Activated CD4-positive, CD25-positive, alpha-beta regulatory T cell treated with anti-CD3 and anti-CD28 coated beads, Interleukin-2, amount 50 U/mL, for 72 hours (primary cell): ENCODE data around the gene NPAS3.

Source experiments
- DNase-seq: peaks from one replicate; pipeline ENCODE4 v3.0.0; 2021

The NPAS3 gene

DNA sequence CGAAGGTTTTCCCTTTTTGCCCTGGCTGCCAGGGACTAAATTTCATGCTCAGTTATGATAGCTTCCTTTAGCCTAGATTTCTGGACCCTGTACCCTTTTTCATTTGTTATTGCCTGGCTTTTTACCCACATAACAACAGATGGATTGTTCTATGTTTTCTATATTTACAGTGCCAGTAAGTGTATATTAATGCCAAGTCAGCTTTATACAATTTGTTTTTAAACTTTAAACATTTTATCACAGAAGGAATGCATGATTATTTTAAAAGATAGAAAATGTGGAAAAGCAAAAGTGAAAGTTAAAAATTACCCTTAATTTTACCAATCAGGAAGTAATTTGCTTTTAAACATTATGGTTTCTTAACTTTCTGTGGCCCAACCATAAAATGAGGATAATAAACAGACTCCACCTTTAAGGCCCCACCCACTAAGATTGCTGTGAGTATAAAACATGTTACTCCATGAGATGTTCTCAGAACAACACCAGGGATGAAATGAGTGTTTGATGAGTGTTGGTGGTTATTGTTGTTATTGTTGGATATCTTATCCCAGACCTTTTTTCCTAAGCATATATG is 515.4 kb downstream of the NPAS3 start:
- DNase-seq = no peak

GRCh38 chr14:33454707-33455106 is 516.0 kb downstream of the NPAS3 start:
- no peak for DNase-seq

DNA sequence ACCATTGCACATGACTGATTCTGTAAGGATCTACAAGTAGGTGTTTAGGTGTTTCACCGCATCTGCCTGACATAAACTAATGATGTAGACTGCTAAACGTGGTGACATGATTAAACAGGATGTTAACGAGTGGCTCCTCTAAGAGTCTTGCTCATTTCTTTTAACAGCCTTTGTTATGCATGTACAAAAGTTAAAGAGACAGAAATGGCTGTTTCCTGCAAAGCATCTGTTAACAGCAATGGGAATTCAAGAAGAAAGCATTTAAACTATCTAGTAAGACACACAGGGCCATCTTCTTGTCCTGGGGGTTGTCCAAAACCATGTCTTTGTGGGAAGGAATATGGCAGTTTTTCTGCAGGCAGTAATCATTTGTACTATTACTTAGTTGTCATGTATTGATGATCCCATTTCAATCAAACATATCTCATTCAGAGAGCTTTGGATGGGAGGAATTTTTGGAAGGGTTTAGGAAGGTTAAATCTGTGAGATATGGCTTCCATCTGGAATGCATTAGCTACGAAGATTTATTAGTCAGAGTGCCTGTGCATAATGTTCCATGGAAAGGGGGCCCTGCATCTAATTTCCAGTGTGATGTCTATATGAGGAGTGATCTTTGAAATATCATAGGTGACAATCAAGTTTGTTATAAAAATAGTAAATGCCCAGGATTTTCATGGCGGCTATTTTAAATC is 517.1 kb downstream of the NPAS3 start:
- no peak for DNase-seq

- no peak for DNase-seq
Measured at GRCh38 chr14:33457021-33457420, 518.3 kb downstream of the NPAS3 start.

DNA sequence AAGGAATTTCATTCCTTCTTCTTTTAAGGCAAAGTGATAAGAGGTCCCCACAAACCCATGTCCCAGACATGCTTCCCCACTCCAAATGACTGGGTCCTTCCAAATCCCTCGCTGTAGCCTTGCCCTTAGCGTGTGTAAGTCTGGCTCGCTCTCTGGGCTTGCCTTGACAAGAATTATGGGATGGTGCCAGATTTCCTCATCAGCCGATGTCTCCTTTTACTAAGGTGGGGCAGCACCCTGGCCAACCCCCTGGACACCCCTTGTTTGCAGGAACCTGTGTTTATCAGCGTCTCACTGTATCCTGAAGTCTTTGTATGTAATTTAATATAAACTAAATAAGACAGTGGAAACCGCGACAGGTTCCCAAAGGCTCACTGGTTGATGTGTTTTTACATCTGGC is 518.9 kb downstream of the NPAS3 start:
- no peak for DNase-seq

- no peak for DNase-seq
Measured at GRCh38 chr14:33460164-33460563, 521.5 kb downstream of the NPAS3 start.

- DNase-seq = no peak
Measured at GRCh38 chr14:33461036-33461435, 522.4 kb downstream of the NPAS3 start.

DNA sequence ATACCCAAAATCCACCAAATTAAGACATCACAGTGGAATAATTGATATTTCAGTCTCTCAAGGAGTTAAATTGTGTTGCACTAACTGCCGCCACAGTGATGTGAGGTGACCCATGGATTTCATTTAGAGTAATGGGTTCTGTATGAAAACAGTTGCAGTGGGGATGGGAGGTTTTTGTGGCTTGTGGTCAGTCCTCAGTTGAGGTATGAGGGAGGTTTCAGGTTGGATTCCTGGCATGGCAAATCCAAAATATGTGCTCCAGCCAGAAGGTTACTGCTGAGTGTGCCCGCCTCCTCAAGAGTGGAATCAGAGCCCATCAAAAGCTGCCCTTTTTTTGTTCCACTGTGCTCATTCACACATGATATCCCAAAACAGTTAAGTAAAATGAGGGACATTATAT is 525.1 kb downstream of the NPAS3 start:
- no peak for DNase-seq

DNA sequence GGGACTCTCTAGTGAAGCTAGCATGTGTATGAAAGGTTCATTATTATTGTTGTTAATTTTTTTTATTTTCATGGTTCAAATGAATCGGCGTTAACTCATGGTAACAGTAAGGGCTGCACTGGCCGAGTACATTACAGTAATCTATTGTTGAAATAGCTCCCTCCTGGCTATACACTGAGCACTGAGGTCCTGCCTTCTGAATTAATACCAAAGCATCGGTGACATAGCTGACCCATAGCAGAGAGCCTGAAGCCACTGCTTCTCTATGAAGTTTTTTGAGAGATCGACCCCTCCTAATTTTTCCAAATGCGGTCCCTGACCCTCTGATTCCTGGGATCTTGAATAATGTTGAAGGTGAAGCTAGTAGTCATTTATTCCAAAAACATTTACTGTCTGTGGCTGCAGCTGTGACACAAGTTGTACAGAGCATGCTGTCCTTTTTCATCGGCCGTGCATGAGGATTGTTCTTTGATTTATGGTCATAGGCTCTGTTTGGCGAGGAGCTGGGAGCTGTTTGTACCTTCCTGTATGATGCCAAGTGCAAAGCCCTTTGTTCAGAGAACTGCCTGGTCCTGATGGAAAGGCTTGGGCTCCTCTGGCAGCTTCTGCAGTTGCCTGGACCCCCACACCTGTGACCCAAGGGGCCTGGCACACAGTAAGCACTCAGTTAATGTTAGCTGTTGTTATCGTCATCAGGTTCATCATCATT is 525.7 kb downstream of the NPAS3 start:
- DNase-seq = no peak

DNA sequence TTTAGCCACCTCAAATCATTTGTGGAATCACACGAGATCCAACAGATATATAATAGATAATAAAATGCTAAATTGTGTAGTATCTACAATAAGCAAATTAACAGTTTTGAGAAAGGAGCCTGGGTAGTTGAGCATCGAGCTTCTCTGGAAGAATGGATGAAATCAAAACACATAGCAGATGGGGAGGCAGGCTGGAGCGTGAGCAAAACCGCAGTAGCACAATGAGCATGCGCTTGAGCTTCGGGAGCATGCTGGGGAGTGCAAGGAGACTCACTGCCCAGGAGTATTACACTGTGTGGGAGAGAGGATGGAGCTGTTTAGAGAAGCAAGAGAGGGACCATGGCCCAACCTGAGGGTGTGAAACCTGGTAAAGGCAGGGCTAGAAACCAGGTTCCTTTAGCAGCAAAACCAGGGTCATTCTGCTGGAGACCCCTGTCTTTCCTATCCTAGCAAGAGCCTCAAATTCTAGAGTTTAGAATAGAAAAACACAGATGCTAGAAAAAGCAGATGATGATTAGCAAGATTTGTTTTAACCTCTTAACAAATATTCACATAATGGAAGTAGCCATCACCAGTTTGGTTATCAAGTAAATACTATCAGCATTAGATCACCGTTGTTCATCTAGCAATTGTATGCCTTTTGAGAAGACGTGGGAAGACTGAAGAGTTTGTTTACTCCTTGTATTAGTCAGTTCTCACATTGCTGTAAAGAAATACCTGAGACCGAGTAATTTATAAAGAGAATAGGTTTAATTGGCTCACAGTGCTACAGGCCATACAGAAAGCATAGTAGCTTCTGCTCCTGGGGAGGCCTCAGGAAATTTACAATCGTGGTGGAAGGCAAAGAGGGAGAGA is 527.4 kb downstream of the NPAS3 start:
- DNase-seq = no peak

GRCh38 chr14:33467971-33468370 is 529.3 kb downstream of the NPAS3 start:
- no peak for DNase-seq

DNA sequence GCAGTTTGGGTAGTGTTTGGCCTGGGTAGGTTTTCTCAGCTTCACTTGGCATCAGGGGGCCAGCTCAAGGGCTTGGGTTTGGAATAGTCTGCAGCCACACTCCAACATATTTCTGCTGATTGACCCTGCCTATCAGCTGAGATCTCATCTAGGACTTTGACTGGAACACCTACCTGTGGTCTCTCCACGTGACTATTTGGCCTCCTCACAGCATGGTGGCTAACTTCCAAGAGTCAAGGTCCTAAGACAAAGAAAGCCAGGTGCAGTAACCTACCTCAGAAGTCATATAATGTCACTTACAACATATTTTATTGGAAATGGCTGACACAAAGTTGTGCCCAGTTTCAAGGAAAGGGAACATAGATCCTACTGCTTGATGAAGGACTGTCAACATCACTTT is 531.2 kb downstream of the NPAS3 start:
- DNase-seq = no peak

DNA sequence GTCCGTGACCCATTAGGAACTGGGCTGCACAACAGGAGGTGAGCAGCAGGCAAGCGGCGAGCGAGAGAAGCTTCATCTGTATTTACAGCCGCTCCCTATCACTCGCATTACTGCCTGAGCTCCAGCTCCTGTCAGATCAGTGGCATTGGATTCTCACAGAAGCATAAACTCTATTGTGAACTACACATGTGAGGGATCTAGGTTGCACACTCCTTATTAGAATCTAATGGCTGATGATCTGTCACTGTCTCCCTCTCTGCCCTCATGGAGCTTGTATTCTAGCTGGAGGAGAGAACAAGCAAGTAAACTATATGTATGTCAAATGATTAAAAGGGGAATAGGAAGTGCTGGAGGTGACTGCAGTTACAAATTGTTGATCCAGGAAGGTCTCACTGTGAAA is 533.1 kb downstream of the NPAS3 start:
- DNase-seq = no peak

DNA sequence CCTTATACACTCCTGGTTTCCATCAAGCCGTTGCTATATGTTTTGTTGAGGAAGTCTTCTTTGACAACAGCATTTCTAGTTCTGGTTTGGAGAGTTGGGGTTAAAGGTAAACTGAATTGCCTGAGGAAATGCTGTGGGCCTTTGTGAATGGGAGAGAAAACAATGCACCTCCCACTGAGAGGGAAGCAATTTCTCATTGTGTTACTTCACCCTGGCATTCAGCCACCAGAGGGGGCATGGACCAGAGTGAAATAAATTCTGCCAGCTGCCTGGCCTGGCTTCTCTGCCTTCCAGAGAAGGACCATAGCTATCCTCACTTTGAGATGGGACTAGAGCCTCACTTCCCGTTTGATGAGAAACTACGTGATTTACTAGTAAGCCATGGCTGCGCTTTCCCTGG is 536.9 kb downstream of the NPAS3 start:
- DNase-seq = no peak

- DNase-seq = no peak
Measured at GRCh38 chr14:33477797-33478196, 539.1 kb downstream of the NPAS3 start.

DNA sequence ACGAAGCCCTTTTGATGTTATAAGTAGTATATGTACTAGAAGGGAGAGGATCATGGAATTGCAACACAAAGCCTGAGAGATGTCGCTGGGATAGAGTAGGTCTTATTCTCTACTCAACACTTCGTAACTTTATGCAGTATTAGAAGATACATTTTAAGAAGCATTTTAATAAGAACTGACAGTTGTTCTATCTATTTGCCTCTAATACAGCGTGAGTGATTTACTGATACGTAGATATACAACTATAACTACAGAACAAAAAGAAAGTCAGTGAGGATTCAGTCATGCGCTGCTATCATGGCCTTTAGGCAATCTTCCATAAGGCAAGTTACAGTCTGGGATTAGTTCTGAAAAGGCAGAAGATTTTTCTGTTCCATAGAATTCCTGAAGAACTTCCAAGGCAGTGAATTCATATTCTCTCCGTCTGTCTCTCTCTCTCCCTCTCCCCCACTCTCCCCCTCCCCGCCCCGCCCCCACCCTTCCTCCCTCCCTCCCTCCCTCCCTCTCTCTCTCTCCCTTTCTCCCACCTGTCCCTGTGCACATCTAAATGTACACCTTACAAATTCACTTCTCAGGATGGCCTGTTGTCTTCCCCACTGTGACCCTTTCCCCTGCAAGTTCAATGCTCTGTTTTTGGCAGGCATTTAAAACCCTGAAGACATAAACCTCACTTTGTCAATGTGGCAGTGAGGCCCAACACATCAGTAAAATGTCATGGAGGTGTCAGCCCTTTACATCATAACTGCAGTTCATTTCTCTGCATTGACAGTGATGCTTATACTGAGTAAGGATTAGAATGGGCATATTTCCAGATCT is 541.6 kb downstream of the NPAS3 start:
- no peak for DNase-seq

DNA sequence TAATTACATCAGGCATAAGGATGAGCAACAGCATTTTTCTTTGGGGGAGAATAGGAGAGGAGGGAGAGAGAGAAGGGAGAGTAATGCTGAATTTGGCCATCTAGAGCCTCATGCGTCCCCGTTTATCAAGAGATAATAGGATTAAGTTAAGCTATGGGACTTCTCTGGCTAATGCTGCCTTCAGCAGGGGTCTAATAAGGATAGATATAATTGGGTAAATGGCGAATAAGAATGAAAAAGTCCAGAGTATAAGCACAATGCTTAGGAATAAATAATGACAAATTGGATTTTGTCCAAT is 542.2 kb downstream of the NPAS3 start:
- no peak for DNase-seq

DNA sequence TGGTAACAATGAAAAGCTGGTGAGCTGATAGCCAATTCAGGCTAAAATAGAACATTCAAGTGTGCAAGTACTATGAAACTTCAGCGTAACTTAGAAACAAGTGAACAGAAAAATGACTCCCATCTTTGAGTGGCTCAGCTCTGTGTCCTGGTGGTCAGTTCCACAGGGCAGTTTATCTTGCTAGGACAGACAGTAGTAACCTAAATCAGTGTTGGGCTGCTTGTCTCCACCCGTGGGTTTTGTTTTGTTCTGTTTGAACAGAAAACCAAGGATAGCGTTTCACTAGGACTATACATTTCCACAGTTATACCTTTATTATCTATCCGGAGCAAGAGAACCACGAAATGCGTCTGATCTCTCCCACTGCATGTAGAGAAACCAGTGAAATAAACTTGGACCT is 544.4 kb downstream of the NPAS3 start:
- no peak for DNase-seq

DNA sequence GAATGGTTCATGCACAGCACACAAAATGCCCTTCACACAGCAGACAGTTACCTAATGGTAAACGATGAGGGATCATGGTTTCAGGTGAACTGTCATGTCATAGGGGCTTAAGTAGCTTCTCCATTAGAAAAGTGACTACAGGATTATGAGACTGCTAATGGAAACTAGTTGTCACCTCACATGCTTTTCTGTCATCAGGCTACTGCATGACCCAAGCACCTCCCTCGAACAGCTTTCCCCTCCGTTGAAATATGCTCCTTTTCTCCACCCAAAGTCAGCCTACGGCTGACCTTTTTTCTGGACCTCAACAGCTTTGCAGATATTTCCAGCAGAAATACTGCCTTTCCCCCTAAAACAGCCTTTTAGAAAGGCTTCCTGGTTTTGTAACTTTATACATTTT is 544.9 kb downstream of the NPAS3 start:
- no peak for DNase-seq

DNA sequence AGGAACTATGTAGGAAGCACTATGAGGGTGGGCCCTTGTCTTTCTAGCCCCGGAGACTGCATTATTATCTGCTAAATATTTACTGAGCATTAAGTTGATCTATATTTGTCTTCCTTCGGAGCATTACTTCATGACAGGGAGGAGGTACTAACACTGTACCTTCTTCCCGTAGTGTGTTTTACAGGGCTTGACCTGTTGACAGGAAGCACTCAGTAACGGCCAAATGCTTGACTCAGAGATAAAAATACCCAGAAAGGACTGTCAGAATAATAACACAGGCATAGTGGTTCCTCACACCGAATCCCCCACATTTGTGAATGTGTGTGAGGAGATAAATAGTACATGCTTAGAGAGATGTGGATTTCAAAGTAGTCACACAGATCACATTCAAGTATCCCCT is 545.6 kb downstream of the NPAS3 start:
- no peak for DNase-seq

GRCh38 chr14:33486332-33486890 is 547.7 kb downstream of the NPAS3 start:
- no peak for DNase-seq

- DNase-seq = no peak
Measured at GRCh38 chr14:33488582-33488981, 549.9 kb downstream of the NPAS3 start.

GRCh38 chr14:33490555-33490954 is 551.9 kb downstream of the NPAS3 start:
- DNase-seq = no peak
